ENCODE measurements around the gene CRIP2.

Gene CRIP2

DNA sequence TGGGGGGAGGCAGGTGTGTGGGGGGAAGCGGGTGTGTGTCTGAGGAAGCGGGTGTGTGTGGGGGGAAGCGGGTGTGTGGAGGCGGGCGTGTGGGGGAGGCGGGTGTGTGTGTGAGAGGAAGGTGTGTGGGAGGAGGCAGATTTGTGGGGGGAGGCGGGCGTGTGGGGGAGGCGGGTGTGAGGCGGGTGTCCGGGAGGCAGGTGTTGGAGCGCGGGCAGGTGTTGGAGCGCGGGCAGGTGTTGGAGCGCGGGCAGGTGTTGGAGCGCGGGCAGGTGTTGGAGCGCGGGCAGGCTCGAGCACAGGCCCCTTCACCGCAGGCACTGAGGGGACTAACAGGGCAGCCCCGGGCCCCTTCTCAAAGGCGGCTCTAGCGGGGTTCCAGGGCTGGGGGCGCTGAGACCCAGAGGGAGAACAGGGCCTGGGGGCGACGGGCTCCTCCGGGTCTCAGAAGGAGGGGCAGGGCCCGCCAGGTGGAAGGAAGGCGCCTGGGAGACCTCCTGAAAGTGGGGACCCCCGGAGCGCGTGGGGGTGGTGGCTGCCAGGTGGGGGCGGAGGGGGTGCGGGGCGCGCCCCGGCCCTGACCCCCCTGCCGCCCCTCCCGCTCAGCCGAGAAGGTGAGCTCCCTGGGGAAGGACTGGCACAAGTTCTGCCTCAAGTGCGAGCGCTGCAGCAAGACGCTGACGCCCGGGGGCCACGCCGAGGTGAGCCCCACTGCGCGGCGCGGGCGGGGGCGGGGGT, 3.2 kb downstream of the CRIP2 start:
- no peak for DNase-seq

DNA sequence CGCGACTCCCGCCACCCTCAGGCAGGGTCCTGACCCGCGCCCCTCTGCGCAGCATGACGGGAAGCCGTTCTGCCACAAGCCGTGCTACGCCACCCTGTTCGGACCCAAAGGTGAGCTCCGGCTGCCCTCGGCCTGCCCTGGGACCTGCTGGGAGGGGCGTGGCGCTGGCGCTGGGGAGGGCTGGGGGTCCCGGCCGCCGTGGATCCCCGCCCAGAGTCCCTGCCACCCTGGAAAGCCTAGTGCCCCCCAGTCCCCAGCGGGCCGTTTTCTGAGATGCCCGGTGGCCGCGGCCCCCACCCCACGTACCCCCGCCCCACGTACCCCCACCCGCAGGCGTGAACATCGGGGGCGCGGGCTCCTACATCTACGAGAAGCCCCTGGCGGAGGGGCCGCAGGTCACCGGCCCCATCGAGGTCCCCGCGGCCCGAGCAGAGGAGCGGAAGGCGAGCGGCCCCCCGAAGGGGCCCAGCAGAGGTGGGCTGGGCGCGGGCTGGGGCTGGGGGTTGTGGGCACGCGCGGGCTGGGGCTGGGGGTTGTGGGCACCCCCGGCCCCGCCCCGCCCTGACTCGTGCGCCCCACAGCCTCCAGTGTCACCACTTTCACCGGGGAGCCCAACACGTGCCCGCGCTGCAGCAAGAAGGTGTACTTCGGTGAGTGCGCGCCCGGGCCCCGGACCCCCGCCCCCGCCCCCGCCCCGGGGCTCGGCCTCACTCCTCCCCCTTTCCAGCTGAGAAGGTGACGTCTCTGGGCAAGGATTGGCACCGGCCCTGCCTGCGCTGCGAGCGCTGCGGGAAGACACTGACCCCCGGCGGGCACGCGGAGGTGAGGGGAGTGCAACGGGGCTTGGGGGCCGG, 4.0 kb downstream of the CRIP2 start:
- no peak for DNase-seq

DNA sequence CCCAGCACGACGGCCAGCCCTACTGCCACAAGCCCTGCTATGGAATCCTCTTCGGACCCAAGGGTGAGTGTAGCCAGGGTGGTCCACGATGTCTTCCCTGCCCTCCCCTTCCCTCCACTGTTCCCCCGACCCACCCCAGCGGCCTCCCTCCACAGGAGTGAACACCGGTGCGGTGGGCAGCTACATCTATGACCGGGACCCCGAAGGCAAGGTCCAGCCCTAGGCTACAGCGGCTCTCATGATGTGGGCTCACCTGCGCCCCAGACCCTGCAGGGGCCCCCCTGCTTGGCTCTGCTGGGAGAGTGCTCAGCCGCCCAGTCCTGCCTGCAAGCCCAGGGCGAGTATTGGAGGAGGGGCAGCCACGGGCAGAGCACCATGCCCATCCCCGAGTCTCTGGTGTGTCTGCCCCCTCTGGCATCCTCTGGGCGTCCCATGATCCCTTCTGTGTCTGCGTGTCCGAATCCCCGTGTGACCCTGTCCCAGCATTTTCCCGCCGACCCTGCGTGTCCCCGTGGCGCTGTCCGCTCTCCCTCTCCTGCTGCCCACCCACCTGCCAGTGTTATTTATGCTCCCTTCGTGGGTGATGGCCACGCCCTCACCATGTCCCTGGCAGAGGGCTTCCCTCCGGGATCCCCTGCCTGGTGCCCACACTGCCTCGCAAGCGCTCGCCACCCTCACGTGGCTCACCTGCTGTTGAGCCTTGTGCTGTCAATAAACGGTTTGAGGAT, 5.0 kb downstream of the CRIP2 start:
- peak; percentile 32 for DNase-seq

DNA sequence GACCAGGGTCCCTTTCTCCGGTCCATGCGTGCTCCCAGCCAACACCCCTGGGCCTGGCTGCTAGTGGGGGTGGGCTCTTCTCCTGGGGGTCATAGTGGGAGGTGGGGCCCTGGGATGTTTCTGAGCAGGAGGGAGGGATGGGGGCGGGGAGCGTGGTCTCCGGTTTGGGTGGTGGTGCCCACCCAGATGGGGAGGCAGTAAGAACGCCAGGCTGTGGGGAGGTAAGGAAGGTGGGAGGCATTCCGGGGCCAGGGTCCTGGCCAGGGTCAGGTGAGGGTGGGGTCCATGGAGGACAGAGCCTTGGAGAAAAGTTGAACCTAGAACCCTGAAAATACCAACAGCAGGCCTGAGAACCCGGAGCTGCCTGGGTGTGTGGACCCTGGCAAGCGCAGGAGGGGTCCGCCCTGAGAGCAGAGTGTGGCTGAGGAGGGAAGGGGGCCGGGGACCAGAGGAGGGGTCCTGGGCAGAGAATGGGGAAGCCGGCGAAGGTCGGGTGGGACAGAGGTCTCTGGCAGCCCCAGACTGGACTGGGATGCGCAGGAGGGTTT, 5.7 kb downstream of the CRIP2 start:
- DNase-seq, result no peak

DNA sequence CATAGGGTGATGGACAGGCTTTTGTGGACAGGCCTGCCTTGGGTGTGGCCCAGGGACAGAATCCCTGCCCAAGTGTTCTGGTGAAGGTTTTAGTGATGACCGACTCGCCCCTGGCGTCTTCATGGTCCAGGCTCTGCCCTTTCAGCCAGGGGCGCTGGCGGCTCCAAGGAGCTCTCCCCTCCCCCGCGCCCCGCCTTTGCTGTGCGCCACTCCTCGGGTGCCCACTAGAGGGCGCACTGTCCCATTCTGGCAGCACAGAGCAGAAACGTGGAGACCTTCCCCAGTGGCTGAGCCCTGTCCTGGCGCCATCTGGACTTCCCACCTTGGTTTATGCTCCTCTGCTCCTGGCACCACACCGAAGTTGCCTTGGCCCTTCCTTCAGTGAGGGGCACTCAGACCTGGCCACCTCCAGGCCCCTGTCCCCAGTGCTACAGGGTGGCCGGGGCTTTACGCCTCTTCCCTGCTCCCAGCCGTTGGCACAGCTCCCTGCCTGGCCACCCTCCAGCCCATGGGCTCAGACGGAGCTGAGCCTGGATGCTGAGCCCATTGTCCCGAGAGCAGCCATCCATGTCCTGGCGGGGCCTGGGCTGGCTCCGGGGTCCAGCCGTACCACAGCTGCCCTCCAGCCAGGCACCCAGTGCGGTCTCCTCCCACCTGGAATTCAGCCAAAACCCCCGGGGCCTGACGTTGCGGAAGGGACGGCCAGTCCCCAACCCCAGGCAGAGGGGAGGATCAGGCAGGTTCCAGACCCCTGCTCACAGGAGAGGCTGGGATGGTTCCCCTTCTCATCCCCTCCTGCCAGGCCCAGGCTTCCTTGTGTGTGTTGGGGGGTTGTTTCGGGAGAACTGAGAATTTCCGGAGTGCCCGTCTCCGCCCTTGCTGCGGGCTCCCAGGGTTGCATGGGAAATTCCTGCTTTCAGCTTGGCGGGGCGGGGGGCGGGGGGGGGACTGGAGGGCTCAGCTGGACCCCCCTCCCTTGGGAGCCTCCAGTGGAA, 6.5 kb downstream of the CRIP2 start:
- DNase-seq, result peak; percentile 91

DNA sequence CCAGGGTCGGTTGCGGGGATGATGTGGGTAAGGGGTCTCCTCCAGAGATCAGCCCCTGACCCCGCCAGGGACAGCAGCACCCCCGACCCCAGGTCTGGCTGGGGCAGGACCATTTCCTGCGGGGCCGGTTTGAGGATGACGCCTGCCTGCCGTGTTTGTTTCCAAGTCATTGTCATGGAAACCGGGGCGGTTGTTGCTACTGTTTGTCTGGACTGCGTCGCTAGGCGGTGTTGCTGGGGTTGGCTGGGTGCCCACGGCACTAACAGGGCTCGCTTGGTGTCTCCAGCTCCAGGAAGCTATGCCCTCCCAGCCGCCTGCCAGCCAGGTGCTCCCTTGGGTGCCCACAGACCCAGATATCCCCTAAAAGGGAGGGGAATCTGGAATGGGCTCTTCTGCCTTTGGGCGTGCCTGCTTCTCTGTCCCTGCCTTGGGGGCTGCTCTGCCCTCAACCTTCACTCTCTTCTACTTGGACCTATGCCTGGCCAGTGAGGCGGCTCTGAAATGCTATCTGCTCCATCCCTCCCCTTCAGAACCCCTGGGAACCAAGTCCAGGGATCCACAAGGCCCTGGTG, 7.4 kb downstream of the CRIP2 start:
- peak; percentile 98 for DNase-seq

DNA sequence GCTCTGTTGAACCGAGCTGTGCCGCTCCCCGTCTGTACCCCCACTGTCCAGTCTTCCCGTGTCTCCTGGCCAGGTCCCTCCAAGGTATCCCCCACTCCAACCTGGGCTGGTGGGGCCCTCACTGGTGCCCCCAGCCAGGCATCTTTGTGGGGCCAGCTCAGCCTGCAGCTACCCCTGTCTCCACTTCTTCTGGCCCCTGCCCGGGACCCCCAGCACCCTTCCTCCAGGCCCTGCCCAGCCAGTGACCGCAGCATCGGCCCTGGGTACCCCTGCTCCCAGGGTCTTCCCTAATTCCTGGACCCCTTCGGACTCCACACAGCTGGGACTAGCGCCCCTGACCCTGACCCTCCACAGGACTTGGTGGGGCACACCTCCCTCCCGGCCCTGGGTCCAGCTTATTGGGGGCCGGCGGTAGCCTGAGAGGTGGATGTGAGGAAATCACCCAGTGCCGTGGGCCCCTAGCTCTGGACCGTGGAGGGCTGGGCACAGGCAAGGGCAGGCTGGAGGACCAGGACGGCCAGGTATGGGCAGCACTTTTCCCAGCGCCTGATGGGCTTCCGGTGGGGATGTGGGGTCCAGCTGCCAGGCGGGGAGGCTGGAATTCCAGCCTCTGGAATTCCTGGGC, 8.0 kb downstream of the CRIP2 start:
- DNase-seq, result no peak

DNA sequence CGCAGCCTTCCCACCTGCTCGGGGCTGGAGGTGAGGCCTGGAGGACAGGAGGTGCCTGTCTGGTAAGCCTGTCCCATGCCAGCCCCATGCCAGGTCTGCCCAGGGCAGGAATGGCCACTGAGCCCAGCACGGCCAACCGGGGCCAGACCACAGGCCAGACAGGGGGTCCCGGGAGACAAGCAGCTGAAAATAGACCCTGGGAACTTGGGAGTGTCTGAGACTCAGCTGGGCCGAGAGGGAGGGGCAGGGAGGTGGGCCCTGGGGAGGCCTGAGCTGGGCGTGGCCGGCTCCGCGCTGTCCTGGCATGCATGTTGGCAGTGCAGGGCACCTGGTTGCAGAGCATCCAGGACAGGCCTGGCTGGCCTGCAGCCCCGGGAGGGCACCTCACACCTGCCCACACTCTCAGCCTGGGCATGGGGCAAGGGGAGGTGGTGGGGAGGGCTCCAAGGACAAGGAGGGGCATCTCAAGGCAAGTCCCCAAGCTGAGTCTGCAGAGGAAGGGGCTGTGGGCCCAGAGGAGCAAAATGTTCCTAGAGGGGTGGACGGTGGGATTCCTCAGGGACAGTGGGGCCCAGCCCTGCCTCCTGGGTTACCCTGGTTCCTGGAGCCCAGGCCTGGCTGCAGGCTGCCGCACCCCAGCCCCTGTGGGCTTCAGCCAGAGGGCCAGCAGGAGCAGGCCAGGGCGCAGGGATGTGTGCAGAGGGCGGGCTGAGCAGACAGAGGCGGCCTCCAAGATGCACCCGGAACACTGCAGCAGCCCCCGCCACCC, 8.9 kb downstream of the CRIP2 start:
- DNase-seq, result no peak

DNA sequence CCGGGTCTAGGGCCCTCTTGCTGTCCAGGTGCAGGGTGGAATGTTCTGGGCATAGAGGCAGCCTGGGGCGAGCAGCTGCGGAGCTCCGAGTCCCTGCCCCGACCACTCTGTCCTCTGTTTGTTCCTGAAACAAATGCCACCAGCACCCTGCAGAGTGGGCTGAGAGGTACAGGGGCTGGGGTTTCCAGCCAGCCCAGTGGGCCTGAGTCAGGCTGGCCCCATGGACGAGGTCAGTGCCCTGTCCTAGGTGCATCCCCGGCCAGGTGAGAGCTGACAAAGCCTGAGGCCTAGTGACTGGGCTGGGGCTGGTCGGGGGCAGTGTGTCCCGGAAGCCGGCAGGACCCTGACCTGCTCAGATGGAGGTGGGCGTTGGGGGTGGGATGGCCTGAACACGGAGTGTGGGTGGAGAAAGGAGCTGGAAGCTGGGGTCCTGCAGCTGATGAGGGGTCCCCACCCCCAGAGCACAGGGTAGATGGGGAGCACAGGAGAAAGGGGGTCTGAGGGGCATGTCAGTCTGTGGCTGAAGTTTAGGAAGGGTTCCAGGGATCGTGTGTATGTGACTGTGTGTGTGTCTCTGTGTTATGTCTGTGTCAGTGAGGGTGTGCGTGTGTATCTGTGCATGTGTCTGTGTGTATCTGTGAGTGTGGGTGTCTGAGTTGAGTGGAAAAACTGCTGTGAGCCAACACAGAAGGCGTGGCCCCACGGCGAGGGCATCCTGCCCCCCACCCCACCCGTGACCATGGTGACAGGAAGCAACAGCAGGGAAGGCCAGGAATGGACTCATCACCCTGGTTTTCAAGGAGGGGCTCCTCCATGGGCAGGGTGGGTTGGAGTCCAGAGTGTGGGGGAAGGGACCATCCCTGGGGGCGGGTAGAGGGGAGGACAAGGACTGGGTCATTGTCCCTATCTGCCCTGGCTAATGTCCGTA, 9.7 kb downstream of the CRIP2 start:
- DNase-seq, result no peak

DNA sequence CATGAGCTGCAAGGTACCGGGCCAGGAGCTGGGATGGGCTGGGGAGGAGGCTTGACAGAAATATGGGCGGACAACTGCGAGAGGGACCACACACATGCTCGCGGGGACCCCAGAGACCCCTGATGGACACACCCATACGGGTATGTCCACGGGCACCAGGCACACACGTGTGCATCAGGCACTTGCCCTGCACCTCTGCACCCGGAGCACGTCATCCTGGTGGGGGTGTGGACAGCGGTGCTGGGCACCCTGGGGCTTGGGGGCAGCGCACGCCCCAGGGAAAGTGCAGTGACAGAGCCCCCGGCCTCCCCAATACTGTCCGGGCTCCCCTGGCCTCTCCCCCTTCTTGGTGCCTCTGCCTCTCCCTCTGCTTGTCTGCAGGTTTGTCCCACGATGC, 10.4 kb downstream of the CRIP2 start:
- no peak for DNase-seq

DNA sequence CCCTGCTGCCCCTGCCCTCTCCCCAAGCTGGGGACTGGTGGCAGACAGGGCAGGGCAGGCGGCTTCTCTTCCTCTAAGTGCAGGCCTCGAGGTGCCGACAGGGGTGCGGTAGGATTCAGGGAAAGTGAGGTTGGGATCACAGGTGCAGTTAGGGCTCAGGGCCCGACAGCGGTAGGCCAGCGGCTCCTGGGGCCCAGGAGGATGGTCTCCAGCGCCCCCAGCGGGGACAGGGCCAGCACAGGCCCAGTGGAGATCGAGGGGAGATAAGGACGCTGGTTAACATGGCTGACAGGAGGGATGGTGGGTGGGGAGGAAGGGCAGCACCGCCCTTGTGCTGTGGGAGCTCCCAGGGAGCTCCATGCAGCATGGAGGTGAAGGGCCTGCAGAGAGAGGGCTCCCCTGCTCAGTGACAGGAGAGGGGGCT, 11.1 kb downstream of the CRIP2 start:
- peak; percentile 34 for DNase-seq

DNA sequence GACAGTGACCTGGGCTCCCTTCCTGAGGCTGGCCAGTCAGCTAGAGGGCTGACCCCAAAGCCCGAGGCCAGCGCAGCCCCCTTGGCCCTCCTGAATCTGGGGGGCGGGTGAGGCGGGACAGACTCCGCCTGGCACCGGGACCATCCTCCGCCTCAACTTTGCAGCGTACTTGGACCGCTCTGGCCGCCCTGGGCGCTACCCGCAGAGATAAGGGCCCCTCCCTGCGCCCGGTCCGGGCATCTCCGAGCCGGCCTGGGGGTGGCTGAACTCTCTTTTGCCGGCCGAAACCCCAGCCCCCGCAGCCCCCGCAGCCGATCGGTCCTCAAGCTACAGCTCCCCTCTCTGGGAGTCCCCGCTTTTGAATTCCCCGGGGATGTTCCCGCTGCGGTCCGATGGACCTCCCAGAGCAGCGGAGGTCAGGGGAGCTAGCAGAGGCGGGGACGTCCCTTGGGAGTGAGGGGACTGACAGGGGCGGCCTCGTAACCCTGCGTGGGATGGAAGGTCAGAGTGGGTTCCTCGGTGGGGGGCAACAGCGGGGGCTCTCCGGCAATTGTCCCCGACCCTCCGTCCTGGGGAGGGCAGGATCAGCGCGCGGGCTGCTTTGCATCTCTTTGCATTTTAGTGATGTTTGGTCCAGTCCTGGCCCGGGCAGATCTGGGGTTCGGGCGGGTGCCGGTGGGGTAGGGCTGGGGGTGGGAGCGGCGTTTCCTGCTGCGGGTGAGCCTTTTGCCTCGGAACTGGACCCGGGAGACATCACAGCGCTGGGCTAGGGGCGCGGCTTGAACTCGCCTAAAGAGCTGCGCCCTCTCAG, 11.7 kb downstream of the CRIP2 start, which contains the start of gene CRIP1:
CRIP1 (plus strand) TSS at position 724 of the 811 bp plus-strand sequence. CDS start 374 bp downstream, outside the sequence.
- DNase-seq, result no peak

DNA sequence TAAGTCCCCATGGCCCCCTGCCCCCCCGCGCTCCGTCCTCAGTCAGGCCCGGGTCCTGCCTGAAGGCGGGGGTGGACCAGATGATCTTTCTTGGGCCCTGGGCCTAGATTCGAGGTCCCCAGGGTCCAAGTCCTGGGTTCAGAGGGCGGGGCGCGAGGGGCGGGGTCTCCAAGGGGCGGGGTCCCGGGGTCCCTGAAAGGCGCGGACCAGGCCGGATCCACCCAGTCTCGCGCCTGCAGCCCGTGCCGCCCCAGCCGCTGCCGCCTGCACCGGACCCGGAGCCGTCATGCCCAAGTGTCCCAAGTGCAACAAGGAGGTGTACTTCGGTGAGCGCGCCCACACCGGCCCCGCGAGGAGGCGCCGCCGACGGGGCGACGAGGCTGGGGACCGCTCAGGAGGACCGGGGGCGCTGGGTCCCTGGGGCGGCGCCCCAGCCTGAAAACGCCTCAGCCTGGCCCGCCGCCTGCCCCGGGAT, 12.4 kb downstream of the CRIP2 start:
- DNase-seq, result no peak

DNA sequence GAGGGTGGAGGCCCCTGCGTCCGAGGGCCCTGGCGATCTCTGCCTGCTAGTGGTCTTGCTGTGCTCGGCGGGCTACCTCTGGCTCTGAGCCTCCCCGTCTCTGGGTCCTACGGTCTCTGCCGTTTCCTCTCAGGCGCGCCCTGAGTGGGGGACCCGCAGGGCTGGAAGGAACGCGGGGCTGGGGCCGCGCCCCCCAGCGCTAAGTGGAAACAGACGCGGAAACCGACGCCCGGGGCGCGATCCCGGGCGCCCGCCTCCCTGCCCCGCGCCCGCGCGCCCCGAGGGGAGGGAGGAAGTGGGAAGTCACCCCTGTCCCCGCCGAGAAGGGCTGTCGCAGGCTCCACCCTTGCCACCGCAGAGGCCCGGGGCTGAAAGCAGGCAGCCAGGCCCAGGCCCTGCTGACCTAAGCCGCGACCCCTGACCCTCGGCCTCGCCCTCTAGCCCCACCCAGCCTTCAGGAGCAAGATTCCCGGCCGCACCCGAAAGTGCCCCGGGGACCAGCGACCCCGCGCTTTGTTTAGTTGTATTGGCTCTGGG, 12.9 kb downstream of the CRIP2 start:
- DNase-seq, result no peak

DNA sequence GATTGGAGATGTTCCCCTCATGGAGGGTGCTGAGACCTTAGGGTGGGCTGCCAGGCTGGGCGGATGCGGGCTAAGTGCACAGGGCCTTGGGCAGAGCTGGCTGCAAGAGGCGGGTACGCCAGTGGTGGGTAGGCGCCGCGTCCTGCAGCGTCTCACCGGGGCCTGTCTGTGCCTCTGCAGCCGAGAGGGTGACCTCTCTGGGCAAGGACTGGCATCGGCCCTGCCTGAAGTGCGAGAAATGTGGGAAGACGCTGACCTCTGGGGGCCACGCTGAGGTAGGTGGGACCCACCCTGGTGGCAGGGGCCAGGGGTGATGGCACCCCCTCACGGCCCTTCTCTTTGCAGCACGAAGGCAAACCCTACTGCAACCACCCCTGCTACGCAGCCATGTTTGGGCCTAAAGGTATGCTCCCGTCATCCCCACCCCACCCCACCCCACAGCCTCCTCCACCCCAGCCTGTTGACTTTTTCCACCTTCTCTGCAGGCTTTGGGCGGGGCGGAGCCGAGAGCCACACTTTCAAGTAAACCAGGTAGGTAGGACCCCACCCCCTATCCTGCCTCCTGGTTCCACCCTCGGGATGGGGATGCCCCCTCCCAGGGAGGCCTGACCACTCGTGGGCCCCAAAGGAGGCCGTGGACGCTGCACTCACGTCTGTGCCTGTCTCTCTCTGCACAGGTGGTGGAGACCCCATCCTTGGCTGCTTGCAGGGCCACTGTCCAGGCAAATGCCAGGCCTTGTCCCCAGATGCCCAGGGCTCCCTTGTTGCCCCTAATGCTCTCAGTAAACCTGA, 13.6 kb downstream of the CRIP2 start:
- DNase-seq, result no peak

DNA sequence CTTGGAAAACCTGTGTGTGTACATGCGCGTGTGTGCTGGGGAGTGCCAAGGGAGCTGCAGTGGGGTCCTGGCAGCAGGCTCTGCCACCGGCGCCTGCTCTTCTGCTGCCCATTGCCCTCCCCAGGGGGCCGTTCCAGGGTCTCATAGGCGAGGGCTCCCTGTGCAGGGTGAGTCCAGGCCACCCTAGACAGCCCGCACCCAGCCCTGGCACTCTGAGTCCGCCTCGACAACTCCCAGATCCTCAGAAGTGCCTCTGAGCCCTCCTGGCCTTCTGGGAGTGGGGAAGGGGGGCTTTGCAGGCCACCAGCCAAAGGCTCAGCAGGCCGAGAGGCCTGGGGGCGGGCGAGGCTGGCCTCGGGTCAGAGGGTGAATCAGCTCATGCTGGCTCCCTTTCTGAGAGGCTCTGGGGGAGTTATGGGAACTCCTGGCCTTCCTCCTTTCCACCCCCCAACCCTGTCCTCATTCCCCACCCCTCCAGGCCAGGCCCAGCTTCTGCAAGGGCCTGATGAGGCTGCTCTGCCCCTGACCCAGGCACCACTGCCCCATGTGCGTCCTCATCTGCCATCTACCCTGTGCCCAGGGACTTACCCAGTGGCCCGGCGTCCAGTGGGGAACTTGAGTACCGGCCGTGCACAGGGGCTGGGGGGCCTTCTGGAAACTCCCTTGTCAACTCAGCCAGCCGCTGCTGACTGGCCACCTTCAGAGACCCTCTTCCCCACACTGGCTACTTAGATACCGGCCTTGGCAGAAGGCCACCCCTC, 14.3 kb downstream of the CRIP2 start:
- DNase-seq, result no peak
